Glomerular endothelial cell (primary cell): ENCODE results near the gene HRAS. TPM values are rescaled to one million over a fixed set of nuclear protein-coding genes. Genes with fewer than 3 reads are reported as not detected.

ENCODE experiments used
- DNase-seq: peaks from one replicate; pipeline ENCODE4 v3.0.0-alpha.2; 2011; ENCODE audit warnings: low read depth, low spot score; ENCODE audit errors: extremely low read depth
- total RNA-seq: library from RNA; depleted of rRNA; stranded (reverse); fragments of >200 nt; gene quantifications from 2 replicates; pipeline ENCODE4 v1.2.3, GENCODE V29; 2015

Gene HRAS
- total RNA-seq, 1 donor from 2014 or later = 60.5 TPM

DNA sequence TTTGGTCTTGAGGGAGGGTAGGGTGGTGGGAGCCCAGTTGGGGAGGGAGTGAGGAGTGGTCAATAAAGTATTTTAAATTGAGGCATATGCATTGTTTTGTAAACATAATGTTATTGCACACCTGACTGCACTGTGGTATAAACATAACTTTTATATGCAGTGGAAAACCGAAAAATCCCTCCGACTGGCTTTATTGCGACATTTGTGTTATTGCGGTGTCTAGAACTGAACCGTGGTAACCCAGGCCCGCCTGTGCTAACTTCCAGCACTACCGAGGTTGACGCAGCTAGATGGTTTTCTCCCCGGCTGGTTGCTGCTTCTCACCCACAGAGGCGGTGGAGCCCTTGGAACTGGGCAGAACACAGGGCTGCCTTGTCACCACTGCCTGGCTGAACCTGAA, 20.8 kb downstream of the HRAS start:
- DNase-seq = no peak

GRCh38 chr11:512761-513595, 22.4 kb downstream of the HRAS start:
- no peak for DNase-seq

DNA sequence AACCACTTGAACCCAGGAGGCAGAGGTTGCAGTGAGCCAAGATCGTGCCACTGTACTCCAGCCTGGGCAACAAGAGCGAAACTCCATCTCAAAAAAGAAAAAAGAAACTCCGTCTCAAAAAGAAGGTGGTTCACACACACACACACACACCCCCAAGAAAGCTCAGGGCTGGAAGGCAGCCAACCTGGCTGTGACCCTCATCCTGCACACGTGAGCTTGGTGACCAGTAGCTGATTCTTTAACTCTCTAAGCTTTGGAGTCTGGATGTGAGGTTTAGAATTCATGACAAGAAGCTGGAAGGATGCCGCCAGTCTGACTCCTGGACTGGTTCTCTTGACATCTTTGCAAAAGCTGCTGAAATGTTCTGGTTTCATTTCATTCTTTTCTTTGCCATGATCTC, 26.4 kb downstream of the HRAS start:
- DNase-seq = no peak

- no peak for DNase-seq
These were observed 27.5 kb downstream of the HRAS start for GRCh38 chr11:507727-508515.

DNA sequence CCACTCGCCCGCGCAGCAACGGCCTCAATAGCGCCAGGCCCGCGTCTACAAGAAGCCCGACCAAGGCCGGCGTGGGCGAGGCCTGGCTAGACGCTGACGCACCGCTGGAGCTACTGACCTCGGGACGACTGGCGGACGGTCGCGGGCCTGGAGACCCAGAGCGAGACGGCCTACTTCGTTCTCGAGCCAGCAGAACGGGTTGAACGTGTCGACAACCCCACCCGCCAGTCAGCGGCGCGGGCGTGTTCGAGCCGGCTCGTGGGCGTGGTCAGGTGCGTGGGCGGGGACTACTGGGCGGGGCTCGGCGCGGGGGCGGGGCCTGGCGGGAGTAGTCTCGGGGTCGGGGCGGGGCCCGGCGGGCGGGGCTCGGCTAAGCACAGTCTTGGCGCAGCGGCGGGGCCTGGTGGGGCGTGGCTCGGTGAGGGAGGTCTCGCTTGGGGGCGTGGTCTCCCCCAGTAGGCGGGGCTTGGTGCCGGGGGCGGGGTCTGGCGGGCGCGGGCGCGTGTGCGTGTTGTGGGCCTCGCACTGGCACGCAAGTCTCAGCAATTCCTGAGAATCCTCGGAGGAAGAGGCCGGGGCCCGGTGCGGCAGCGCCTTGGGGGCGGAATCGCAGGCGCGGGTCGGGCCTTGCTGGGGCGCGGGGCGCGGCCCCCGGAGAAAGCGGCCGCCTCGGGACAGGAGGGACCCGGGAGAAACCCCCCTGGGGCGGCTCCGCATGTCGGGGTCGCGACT, 28.2 kb downstream of the HRAS start, which contains the start of gene RNH1:
Gene RNH1, minus strand, starts transcription at position 248 of the 732 bp plus-strand sequence. CDS start 5,080 bp downstream, outside the sequence.
- DNase-seq = peak; percentile 20

DNA sequence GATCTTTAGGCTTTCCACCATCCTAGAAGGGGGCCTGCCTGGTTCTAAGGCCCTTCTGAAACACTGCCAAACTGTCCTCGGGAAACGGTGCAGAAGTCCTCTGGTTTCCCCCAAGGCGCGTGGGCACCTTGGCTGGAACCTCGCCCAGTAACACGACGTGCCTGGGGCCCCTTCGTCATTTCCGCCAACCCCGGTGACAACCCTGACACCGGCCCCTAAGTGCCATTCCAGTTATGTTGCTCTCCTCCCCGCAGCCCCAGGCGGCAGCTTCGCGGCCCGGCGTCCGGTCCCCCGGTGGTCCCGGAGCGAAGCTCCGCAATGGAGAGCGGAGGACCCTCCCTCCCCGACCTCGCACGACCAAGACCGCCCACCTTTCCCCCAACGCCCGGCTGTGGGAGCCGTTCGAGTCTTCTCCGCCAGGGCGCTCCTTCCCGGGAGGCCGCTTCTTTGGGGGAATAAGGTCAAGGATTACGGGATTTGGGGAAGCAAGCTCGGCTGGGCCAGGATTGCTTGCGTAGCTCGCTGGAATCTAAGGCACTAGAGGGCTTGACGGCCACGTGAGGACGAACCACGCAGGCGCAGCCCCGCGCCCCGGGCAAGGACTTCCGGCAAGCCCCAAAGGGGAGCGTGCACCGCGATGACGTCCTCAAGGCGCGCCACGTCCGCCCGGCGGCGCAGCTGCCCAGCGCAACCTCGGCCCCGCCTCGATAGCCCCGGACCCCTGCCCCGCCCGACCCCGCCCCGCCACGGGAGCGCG, 29.0 kb downstream of the HRAS start:
- peak; percentile 69 for DNase-seq

GRCh38 chr11:504994-505344, 30.4 kb downstream of the HRAS start:
- DNase-seq = no peak

- no peak for DNase-seq
These were observed 31.1 kb downstream of the HRAS start for GRCh38 chr11:504053-504993.

DNA sequence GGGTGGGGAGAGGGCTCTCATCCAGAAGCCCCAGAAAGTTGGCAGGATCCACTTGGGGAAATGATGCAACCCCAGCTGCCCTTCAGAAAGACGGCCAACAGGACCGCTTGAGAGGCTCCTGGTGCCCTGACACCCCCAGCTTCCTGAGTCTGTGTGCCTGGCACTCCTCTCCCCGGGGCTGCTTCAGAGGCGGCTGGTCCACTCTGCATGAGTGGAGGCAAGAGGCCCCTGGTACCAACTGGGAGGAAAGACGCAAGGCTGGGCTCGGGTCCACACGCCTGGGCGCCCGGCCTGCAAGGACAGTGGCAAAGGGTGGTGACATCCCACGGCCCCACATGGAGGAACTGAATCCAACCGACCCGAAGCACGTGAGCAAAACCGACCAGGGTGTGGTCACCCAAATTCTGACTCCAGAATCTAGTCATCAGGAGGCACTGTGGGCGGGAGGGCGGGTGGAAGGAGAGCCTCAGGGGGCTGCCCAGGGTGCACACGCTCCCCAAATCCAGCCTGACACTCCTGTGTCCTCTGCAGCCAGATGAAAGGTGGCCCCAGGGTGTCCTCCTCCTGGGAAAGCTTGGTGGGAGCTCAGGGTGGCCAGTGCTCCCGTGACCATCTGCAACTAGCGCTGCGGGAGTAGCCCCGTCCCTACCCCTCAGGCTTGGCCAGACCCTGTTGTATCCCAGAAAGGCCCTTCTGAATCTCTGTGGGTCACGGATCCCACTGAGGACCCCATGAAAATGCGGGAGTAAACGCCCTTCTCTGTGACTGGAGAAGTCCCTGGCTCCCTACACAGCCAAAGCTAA, 32.0 kb downstream of the HRAS start:
- no peak for DNase-seq

DNA sequence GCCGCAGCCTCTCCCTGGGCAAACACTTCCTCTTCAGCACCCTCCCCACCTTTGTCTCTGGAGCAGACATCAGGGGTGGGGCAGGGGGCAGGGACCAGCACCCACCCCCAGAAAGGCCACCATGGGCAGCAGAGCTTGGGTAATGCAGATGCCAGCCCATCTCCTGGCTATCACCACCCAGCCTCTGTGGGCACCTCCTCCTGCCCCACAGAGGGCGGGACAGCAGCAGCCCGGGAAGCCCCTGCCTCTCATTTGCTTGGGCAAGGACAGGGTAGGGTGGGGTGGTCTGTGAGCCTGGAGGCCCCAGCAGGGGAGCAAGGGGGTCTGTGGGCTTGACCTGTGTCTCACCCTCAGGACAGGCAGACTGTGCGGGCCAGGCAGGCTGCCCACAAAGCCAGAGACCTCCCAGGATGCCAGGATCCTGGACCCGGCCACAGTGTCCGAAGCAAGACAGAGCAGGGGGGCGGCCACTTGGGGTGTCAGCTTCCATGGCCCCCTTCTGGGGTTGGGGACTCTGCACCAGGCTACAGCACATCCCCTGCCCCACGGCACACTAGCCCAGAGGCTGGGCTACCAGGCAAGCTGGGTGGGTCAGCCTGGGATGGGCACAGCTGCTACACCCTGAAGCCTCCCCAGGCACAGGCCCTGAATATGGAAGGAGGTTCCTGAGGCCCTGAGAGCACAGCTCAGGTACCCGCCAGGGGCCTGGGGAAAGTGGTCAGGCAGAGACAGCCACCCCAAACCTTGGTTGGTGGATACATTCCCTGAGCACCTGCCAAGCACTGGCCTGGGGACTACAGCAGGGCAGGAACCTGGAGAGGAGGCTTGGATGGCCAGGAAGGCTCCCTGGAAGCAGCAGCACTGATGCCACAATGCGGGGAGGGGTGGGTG, 32.8 kb downstream of the HRAS start:
- no peak for DNase-seq

- no peak for DNase-seq
These were observed 33.6 kb downstream of the HRAS start for GRCh38 chr11:501683-502287.

DNA sequence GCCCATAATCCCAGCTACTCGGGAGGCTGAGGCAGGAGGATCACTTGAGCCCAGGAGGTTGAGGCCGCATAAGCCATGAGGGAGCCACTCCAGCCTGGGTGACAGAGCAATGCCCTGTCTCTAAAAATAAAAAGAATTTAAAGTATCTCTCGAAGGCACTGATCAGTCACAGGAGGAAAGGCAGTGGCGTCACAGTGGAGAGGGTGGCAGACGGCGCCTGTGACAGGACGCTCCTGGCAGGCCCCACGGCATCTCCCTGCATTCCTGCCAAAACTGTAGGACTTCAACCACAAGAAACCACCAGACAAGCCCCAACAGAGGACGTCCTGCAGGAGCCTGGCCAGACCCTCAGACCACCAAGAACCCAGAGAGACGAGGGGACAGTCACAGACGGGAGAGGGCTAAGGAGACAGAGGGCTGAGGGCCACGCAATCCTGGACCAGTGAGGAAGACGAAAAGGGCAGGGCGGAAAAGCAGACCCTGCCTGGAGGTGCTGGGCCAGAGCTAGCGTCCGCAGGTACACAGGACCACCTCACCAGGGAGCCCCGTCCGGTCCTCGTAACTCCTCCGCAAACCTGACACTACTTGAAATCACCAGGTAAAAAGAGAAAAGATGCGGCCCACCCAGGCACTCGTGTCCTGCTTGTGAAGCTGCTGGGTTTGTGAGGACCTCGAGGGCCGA, 34.2 kb downstream of the HRAS start:
- DNase-seq = no peak

- no peak for DNase-seq
These were observed 35.9 kb downstream of the HRAS start for GRCh38 chr11:499201-500076.

GRCh38 chr11:498297-499181, 36.8 kb downstream of the HRAS start:
- DNase-seq = no peak
